H1 (cell line): ENCODE data around the gene LPP. TPM values are rescaled to one million over a fixed set of nuclear protein-coding genes. Genes with fewer than 3 reads are reported as not detected.

ENCODE experiments used
- SIX5 ChIP-seq: IDR thresholded peaks from 2 replicates; pipeline ENCODE4 v1.6.1; 2011; ENCODE audit warnings: mild to moderate bottlenecking, low read depth, low read length
- TAF1 ChIP-seq: IDR thresholded peaks from 2 replicates; pipeline ENCODE4 v1.6.1; 2011; ENCODE audit warnings: mild to moderate bottlenecking, low read depth, low read length
- ZNF274 ChIP-seq: IDR thresholded peaks from 2 replicates; pipeline ENCODE4 v1.7.0; 2012; ENCODE audit warnings: low read length, borderline replicate concordance; ENCODE audit errors: extremely low read depth
- polyA plus RNA-seq, 7 experiments: library from polyadenylated mRNA; depleted of rRNA in 3 of 7; stranded (reverse) in 5 of 7; unstranded in 2 of 7; fragments of >200 nt in 5 of 7; fragments of 200-250 nt in 2 of 7; gene quantifications; 1 replicate in 5 of 7; 2 replicates in 1 of 7; 4 replicates in 1 of 7; pipeline versions ENCODE4 v1.2.1 to v1.2.3, GENCODE V29; 2011 to 2013; ENCODE audit warnings: missing spikeins in 2 of 7, mixed read lengths in 2 of 7
- total RNA-seq: library from RNA; stranded (reverse); fragmentation: NEBNext Ultra II Directional; extraction: Animal tissue kit (Norgen Biotek cat#: 25700); gene quantifications from 2 replicates; pipeline ENCODE4 v1.2.1, GENCODE V29; 2021

LPP gene
- total and polyA plus RNA-seq, 2 of the 8 experiments (the other 6 are each of a cell fraction or from before 2014, with no cell fraction given), result 10.0 to 53.3 TPM

GRCh38 chr3:188839187-188839695 is 685.3 kb downstream of the LPP start (continued):
- no peak for TF ChIP-seq SIX5
- TF ChIP-seq ZNF274, result no peak
- no peak for TF ChIP-seq TAF1
